Memory B cell (primary cell): Measurements from ENCODE around the gene IFT57.
A peak's percentile ranks its signal among the peaks of the same experiment; 100 is the strongest.

Experiments
- ATAC-seq: fragments of 150-1000 bp; cut with Tn5 transposase; 2 replicates; pipeline ENCODE4 v1.10.0; 2021; ENCODE audit warnings: low read depth, mild to moderate bottlenecking, moderate library complexity
- DNase-seq, 2 donors: peaks; one replicate each; pipeline ENCODE4 v3.0.0; 2022; ENCODE audit warnings: low spot score in 2 of 2
- H3K27ac Mint-ChIP-seq: one replicate; pipeline ENCODE4 v1.8.0; 2022; ENCODE audit warnings: mild to moderate bottlenecking, moderate library complexity, mixed read lengths
- H3K27me3 Mint-ChIP-seq: one replicate; pipeline ENCODE4 v1.8.0; 2022; ENCODE audit warnings: mixed read lengths
- H3K36me3 Mint-ChIP-seq: one replicate; pipeline ENCODE4 v1.8.0; 2022; ENCODE audit warnings: mild to moderate bottlenecking, mixed read lengths
- H3K4me1 Mint-ChIP-seq: one replicate; pipeline ENCODE4 v1.8.0; 2022; ENCODE audit warnings: mixed read lengths
- H3K4me3 Mint-ChIP-seq: one replicate; pipeline ENCODE4 v1.8.0; 2022; ENCODE audit warnings: mild to moderate bottlenecking, moderate library complexity, mixed read lengths
- H3K9me3 Mint-ChIP-seq: one replicate; pipeline ENCODE4 v1.8.0; 2022; ENCODE audit warnings: mixed read lengths

IFT57 gene

DNA sequence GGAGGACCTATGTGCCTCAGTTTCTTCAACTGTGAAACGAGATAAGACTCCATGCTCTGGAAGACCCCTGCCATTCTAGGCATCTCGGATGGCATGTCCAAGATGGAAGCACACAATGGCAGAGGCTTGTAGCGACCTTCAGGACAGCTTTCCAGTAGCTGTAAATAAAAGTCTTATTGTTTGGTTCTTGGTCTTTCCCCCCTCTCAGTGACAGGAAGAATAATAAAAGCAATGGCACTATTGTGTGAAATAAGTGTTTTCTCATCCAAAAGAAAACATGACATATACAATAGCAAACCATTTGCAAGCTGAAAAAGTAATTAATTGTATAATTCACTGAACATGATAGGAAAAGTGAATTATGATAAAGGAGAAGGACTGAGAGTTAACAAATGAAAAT, 98.9 kb downstream of the IFT57 start:
- no peak for ATAC-seq
- Mint-ChIP-seq H3K4me1 (peaks cover 46% of the 10 kb centered on the region), H3K27me3 (no peaks in the 10 kb centered on the region), H3K27ac (peak overlapping the region; percentile 100), H3K36me3 (peaks cover 10% of the 10 kb centered on the region), H3K9me3 (peaks cover 3% of the 10 kb centered on the region), H3K4me3 (peak overlapping the region; percentile 61)
- no peak for DNase-seq

DNA sequence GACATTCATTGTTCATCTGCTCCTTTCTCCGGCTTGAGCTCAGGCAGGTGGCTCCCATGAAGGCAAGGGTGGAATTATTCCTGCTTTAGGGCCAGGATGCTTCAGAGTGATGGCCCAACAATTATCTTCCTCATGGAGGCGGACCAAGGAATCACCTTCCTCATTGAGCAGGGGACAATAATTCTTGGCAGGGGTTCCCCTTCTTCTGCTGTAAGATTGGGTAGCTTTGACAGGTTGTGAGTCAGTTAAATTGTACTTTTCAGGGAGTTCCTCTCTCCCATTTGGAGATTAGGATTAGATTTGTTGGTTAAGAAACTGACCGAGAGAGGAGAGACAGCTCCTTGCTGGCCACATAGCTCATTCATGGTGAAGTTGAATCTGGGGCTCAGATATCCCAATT, 99.9 kb downstream of the IFT57 start:
- Mint-ChIP-seq H3K4me1 (peaks cover 44% of the 10 kb centered on the region), H3K9me3 (peaks cover 2% of the 10 kb centered on the region), H3K4me3 (no peak overlapping the region), H3K27me3 (no peaks in the 10 kb centered on the region), H3K36me3 (peaks cover 4% of the 10 kb centered on the region), H3K27ac (peak overlapping the region; percentile 47)
- no peak for DNase-seq
- ATAC-seq: no peak

DNA sequence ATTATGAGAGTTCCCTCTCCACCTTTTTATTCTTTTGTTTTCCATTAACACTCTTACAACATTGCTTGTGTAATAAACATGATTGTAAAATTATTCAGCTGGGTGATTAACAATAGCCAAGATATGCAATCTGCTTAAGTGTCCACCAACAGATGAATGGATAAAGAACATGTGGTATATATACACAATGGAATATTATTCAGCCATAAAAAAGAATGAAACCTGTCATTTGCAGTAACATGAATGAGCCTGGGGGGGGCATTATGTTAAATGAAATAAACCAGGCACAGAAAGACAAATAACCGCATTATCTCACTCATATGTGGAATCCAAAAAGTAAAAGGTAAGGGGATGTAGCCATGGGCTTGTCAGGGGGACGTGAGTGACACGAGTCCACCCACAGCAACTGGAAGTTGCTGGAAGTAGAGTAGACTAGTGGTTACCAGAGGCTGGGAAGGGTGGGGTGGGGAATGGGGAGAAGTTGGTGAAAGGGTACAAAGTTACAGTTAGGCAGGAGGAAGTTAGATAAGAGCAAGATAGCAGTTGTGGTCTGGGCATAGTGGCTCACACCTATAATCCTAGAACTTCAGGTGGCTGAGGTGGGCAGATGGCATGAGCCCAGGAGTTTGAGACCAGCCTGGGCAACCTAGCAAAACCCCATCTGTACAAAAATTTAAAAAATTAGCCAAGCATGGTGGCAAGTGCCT, 102.7 kb downstream of the IFT57 start:
- ATAC-seq (no peak), DNase-seq (no peak)
- H3K27me3 Mint-ChIP-seq: no peaks in the 10 kb centered on the region
- H3K27ac Mint-ChIP-seq: no peak overlapping the region
- H3K4me1 Mint-ChIP-seq: peaks cover 32% of the 10 kb centered on the region
- no peak overlapping the region for H3K4me3 Mint-ChIP-seq
- H3K36me3 Mint-ChIP-seq: peaks cover 2% of the 10 kb centered on the region
- H3K9me3 Mint-ChIP-seq: peaks cover 1% of the 10 kb centered on the region

DNA sequence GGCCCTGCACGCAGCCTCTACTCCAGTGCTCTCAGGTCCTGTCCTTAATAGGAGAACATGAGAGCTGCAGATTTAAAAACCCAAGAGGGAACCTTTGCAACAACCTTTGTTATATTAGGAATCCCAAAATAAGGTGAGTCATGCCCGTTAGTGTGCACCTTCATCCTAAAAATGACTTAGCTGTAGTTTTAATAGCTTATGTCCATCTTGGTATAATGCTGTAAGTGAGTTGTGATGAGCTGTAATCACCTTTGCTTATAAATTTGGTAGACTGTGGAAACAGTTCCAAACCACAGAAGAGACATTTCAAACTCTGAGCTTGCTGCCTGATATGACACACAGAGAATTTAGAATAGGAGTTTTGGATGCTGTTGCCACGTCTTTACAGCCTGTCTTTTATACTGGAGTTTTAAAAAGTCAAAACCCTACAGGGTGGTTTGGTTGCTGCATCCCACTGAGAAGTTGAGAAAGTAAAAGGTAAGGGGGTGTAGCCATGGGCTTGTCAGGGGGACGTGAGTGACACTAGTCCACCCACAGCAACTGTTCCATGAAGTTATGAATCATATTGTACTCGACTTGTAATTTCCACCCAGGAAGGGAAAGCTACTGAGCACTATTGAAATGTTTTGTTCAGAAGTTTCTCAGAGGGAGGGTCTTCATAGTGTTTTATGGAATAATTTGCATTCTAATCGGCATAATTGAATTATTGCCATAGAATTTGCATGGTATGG, 104.0 kb downstream of the IFT57 start:
- Mint-ChIP-seq H3K36me3 (peaks cover 2% of the 10 kb centered on the region), H3K27me3 (no peaks in the 10 kb centered on the region), H3K27ac (no peak overlapping the region), H3K4me1 (peaks cover 22% of the 10 kb centered on the region), H3K9me3 (peaks cover 1% of the 10 kb centered on the region), H3K4me3 (no peak overlapping the region)
- no peak for ATAC-seq
- no peak for DNase-seq

DNA sequence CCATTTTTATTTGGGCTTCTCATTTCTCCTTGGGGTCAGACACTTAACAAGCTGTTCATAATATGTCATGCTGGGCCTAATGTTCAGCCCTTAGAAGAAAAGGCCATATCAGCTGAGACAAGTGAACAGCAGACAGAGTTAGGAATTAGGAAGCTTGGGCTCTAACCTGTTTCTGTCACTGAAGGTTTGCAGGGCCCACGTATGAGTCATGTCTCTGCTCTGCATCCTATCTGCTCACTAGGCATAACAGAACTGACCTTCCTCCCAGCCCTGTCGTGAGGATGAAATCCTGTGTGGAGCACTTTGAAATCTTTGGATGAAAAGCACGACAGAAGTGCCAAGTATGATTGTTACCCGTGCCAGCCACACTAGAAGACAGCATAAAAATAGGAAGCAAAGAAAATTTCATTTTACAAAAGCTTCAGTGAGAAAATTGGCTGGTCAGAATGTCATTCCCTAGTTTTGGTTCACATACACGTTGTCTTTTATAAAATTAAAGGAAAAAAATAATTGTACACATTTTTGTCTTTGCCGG, 104.9 kb downstream of the IFT57 start:
- ATAC-seq (no peak), DNase-seq (no peak)
- no peak overlapping the region for H3K4me3 Mint-ChIP-seq
- H3K36me3 Mint-ChIP-seq: peaks cover 2% of the 10 kb centered on the region
- no peaks in the 10 kb centered on the region for H3K27me3 Mint-ChIP-seq
- H3K9me3 Mint-ChIP-seq: peaks cover 1% of the 10 kb centered on the region
- no peak overlapping the region for H3K27ac Mint-ChIP-seq
- peaks cover 15% of the 10 kb centered on the region for H3K4me1 Mint-ChIP-seq

DNA sequence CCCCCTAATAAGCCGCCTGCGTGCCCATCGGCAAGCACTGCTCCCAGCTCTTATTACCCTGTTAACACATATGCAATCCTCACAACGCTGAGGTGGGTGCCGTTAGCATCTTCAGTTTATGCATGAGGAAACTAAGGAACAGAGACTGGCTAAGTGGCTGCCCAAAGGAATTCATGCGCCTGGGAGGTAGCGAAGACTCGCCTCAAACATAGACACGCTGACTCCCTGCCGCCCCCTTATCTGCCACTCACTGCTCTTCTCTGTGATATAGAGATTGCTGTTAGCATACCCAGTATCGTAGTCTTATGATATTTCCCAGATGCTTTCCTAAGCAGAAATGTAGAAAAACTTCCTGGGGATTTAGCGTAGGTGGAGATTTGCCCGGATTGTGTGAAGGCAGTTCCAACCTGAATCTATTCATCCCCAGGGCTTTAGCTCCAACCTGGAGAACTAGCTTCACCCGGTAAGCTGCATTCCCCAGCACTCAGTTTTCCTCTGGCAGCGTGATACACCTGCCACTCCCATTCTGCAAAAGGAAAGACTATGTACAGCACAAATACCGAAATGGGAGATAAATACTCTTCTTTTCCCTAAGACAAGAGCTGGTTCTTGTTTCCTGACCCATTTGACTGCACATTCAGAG, 107.7 kb downstream of the IFT57 start:
- Mint-ChIP-seq H3K9me3 (peaks cover 1% of the 10 kb centered on the region), H3K27me3 (no peaks in the 10 kb centered on the region), H3K27ac (no peak overlapping the region), H3K36me3 (peaks cover 2% of the 10 kb centered on the region), H3K4me3 (no peak overlapping the region), H3K4me1 (peaks cover 8% of the 10 kb centered on the region)
- DNase-seq (no peak), ATAC-seq (no peak)

DNA sequence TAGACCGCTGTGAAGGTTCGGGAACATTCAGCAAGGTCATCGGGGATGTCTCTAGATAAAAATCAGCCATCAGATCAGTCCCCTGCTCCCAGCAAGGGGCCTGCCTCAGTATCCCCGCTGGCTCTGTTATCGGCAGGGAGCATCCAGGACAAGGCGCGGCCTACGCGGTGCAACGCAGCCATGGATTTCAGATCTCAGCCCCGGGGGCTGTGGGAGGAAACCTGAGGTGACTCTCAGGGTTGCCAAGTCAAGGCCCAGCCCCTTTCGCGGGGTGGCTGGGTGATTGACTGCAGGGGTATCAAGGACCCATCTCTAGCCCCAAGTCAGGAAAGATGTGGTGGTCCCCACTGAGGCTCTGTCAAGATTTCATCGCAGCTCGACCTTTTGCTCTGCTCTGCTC, 108.2 kb downstream of the IFT57 start:
- DNase-seq (no peak), ATAC-seq (no peak)
- no peak overlapping the region for H3K4me3 Mint-ChIP-seq
- peaks cover 2% of the 10 kb centered on the region for H3K36me3 Mint-ChIP-seq
- H3K27me3 Mint-ChIP-seq: no peaks in the 10 kb centered on the region
- peaks cover 9% of the 10 kb centered on the region for H3K4me1 Mint-ChIP-seq
- no peak overlapping the region for H3K27ac Mint-ChIP-seq
- no peaks in the 10 kb centered on the region for H3K9me3 Mint-ChIP-seq

DNA sequence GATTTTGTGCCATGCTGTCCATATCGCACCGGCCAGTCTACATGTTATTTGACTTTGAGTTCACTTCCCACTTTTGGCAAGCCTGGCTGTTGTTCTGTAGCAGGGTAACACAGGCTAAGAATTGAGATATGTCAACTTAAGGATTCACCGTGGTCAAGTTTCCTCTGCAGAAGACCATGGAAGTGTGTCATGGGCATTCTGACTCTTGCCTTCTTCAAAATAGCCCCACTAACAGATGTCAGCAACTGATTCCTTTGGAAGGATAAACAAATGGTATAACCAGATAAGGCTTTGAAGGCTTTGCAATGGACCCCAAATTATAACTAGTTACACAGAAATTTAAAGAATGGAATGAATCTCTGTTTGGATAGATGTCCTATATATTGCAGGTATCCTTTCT, 111.3 kb downstream of the IFT57 start:
- H3K4me1 Mint-ChIP-seq: peaks cover 11% of the 10 kb centered on the region

More for the DNA sequence above, 111.3 kb downstream of the IFT57 start:
- no peak overlapping the region for H3K27ac Mint-ChIP-seq
- ATAC-seq (no peak), DNase-seq (no peak)
- no peaks in the 10 kb centered on the region for H3K9me3 Mint-ChIP-seq
- H3K4me3 Mint-ChIP-seq: no peak overlapping the region
- H3K36me3 Mint-ChIP-seq: no peaks in the 10 kb centered on the region
- no peaks in the 10 kb centered on the region for H3K27me3 Mint-ChIP-seq
